ENCODE results near the gene ZNF503.
"Not testable (repeated sequence)": the region's sequence is repeated elsewhere in the genome, so short reads cannot be mapped to it uniquely, and the experiment has no call there.

The ZNF503 gene

DNA sequence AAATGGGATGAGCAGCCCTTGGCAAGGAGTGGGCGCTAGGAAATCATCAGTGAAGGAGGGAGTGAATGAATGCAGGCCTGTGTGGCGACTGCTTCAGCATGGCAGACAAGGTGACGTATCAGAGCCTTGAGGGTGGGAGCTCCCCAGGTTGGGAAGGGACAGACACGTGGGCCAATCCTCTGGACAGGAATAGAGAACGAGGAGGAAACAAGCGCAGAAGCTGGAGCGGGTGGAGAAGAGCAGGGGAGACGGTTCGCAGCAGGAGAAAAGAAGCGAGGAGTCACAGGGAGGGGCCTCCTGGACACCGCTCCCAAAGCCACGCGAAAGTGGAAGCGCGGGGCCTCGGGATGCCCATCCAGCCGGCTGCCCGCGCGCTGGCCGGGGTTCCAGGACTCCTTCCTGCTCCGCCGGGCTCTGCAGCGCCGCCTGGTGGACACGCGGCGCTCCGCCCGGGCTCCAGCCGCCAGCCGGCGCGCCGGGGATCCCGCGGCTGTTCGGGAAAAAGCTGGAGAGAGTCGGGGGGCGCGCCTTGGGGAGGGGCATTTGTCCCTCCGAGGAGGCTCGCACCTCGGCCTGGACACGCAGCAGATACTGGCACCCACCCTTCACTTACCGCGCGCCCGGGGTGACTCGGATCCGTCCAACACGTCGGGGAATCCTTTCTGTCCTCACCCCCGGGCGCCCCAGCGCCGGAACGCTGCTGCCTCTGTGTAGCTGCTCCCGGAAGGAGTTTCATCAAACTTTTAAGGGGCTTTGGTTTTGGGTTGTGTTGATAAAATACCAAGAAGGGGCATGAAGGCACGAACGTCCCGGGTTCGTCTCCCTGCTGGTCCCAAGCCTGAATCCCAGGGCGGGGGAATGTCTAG lies 6.3 kb downstream of the ZNF503 start:
- no peak for DNase-seq (ENCODE audit: low read depth)

DNA sequence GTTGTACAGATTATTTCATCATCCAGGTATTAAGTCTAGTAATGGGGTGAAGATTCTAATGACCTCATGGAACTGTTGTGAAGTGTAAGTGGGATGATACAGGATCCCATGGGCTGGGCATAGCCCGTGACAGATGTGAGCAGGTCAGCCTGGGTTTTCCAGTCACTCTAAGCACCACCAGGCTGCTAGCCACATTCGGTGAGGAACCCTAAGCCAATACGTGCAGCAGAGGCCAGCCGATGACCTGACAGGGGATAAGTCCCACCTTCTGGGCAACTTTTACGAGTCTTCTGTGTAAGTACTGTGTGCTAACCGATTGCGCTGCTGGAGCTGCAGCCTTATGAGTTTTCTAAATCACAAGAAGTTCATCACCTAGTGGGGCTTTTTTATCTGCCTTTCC lies 7.3 kb downstream of the ZNF503 start:
- no peak for DNase-seq (ENCODE audit: low read depth)

DNA sequence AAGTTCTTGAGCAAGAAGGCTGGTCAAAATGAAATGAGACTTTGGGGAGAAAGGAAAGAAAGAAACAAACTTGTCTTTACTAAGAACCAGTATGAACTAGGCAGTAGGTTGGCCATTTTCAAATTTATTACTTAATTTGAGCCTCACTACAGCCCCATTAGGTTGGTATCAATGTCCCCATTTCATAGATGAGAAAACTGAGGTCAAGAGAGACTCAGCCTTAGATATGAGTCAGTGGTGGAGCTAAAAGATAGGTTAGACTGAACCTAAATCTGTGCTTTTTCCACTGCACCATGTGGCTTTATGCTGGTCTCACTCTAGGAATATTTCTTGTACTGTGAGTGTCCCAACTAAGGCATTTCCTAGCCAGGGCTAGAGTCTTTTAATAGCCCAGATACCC lies 8.8 kb downstream of the ZNF503 start:
- no peak for DNase-seq (ENCODE audit: low read depth)

DNA sequence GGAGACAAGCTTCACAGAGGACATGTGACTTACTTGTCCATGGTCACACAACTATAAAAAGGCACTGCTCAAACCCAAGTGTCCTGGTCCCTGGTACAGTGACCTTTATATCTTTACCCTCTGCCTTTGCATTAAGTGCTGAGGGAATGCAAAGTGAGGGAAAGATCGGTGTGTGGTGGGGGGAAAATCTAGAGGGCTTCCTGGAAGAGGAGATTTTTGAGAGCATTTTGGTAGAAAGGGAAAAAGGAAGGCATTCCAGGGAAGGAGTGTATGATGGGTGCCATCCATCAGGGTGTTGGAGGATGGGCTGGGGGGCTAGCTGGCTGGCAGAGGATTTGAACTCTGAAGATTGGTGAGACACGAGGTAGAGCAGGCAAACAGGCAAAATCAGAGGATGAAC lies 9.3 kb downstream of the ZNF503 start:
- no peak for DNase-seq (ENCODE audit: low read depth)

DNA sequence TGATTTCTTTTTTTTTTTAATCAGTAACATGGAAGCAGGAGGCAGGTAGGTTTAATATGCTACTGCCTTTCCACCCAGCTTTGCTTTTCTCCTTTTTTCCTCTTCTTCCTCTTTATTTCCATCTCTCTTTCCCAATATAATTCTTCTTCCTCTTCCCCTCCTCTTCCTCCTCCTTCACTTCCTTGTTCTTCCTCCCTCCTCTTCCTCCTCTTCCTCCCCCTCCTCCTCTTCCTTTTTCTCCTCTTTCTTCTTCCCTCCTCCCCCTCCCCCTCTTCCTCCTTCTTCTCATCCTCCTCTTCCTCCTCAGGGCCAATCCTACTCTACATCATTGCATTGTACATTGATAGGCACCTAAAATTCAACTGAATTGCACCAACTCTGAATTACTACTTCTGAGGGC lies 11.4 kb downstream of the ZNF503 start:
- DNase-seq (ENCODE audit: low read depth): no peak

DNA sequence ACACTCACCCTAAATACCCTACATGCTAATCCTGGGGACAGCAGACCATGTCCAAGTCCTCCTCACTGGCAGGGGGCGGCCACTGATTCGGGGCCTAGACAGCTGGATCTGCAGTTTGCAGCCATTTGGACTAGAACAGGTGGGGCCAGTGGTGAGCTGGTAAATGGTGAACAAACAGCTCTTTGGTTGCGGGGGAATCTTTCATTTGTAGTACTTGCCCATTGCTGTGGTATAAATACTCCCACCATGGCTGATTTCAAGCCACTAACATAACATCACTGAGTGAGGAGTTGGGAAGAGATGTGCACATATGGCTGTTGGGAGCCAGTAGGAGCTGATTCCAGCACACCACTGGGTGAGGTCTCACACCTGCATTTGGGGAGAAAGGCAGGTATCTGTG lies 13.5 kb downstream of the ZNF503 start:
- DNase-seq (ENCODE audit: low read depth): no peak

DNA sequence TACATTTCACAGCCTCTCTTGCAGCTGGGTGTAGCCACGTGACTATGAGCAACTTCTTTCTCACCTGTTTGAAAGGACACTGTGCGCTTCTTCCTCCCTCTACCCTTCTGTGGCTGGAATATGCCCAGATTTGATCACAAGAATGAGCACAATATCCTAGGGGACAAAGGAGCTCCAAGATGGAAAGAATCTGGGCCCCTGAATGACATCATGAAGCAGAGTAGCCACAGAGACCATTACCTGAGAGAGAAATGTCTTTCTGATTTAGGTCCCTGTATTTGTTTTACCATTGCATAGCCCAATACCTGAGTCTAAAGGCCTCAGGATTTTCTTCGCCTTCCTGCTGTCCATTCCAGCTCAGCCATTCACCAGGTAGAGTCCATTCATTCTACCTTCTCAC lies 15.4 kb downstream of the ZNF503 start:
- DNase-seq (ENCODE audit: low read depth): no peak

DNA sequence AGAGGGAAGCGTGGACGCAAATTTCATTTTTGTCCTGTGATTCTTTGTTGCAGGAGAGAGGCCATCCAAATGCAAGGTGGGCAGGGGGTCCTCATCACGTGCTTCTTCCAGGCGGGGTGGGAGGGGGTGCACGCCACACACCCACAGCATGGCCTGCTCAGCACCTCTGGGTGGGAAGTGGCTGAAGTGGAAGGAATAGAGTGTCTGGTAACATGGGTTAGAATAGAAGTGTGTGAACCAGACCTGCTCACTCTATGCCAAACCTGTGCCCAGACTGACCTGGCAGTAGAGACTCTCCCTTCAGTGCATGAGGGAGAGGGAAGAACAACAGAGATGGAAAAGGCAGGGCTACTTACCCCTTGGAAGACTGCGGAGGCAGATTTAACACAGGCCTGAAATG lies 21.7 kb downstream of the ZNF503 start:
- no peak for DNase-seq (ENCODE audit: low read depth)

DNA sequence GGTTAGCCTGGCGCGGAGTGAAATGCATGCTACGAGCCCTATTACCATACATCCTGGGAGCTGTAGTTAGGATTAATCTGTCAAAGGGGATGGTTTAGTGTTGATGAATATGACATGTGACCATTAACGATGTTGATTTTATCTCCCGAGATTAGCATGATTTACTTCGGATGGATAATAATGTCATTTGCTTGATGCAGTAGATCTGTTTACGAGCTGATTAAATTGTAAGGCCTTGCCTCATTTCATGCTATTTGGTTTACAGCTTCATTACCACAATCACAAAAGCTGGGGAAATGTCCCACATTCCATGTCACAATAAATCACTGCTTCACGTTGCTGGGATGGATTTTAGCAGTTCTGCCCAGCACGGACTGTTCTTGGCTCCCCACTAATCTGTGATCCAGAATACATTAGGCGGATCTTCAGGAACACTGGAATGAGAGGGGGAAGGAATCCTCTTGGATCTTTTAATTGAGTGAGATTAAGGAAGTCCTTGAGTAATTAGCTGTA lies 22.3 kb downstream of the ZNF503 start:
- no peak for DNase-seq (ENCODE audit: low read depth)

DNA sequence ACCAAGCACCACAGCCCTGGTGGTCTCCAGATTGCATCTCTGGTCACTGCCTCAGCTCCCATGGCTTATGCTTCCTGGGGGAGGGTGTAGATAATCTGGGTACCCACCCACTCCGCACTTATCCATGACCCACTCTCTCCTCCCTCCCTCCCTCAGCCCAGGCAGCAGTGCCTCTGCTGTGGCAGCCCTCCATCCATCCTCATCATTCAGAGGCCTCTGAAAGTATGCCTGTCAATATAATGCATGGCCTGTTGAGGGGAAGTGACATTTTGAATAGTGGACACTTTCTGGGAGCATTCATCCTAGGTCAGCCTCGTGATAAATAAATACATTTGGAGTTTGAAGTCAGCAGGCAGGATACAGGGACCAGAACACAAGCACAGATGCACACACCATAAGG lies 23.2 kb downstream of the ZNF503 start:
- DNase-seq (ENCODE audit: low read depth): no peak

DNA sequence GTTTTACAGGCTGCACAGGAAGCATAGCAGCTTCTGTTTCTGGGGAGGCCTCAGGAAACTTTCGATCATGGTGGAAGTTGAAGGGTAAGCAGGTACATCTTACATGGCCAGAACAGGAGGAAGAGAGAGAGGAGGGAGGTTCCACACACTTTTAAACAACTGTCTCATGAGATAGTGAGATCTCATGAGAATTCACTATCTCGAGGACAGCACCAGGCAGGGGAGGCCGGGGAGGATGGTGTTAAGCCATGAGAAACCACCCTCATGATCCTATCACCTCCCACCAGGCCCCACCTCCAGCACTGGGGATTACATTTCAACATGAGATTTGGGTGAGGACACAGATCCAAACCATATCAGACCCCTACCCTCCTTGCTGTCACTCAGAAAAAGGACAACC lies 23.7 kb downstream of the ZNF503 start:
- no peak for DNase-seq (ENCODE audit: low read depth)

DNA sequence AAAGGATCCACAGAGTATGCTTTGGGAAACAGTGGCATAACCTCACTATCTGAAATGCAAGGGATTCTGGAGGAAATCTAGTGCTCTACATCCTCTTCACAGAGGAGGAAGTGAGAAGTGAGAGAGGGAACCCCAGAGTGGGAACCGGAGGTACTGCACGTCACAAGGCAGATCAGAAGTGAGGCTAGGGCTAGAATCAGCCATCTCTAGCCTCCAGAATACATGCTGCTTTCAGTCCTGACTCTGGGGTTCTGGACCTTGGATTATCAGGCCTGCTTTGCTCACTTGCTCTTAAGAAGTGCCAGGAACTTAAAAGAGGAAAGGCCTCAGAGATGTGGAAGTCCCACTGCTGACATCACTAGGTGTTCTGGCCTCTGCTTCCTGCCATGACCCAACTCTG lies 25.7 kb downstream of the ZNF503 start:
- DNase-seq (ENCODE audit: low read depth): no peak

DNA sequence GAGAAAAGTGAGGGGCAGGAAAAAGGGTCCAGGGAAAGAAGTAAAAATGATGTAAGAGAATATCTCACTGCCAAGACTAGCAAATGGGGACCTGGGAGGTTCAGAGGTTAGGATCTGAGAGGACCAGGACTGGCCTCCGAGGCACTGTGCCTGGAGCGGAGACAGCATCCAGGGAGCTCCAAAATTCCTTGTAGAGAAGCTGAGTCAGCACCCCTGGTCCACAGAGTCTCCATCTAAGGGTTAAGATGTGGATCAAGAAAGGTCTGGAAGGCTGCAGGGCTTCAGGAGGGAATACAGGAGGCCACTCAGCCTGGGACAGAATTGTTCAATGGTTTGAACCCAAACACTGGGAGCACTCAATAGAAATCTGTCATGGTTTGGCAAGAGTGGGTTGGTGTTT lies 30.6 kb downstream of the ZNF503 start:
- DNase-seq (ENCODE audit: low read depth): no peak

DNA sequence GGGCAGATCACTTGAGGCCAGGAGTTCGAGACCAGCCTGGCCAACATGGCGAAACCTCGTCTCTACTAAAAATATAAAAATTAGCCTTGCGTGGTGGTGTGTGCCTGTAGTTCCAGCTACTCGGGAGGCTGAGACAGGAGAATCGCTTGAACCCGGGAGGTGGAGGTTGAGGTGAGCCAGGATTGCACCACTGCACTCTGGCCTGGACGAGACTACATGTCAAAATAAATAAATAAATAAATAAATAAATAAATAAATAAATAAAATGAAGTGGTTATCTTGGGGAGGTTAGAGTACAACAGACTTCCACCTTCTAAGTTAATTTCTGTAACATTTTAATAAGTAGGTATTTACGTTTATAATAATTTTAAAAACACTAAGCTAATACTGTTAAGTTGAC lies 31.7 kb downstream of the ZNF503 start:
- not testable (repeated sequence) for DNase-seq (ENCODE audit: low read depth)

DNA sequence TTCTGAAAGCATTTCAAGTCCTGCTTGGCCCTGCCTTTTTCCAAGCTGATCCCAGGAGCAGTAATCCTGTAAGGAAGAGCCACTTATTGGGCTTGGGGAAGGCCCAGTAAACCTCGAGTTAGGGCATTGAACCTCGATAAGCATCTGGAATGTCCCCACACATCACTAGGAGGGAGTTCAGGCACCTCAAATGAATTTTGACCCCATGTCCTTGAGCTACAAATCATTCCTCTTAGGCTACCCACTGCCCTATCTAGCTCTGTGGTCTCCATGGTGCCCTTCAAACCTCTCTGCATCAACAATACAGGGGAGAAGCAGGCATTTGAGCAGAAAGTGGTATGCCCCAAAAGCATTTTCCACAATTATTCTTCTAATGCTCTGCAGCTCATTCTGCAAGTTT lies 33.7 kb downstream of the ZNF503 start:
- DNase-seq (ENCODE audit: low read depth): no peak

DNA sequence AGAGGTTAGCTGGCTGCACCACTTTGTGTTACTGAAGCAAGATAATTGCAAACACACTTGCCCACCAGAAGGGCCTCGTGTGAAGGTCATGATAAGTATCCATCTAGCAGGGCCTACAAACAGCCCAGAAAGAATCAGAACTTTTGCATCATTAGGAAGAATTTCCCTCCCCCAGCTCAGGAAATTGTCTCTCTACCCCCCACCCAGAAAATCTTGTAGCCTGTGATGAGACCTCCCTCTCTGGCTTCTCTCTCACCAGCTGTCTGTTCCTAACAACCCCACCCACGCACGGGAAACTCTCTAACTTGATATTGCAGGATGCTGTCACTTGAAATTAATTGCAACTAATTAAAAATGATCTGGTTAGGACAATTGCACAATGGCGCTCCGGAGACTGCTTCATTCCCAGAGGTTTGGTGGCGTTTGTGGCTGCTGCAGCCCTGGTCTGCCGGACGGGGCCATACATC lies 34.5 kb downstream of the ZNF503 start:
- DNase-seq (ENCODE audit: low read depth): no peak

DNA sequence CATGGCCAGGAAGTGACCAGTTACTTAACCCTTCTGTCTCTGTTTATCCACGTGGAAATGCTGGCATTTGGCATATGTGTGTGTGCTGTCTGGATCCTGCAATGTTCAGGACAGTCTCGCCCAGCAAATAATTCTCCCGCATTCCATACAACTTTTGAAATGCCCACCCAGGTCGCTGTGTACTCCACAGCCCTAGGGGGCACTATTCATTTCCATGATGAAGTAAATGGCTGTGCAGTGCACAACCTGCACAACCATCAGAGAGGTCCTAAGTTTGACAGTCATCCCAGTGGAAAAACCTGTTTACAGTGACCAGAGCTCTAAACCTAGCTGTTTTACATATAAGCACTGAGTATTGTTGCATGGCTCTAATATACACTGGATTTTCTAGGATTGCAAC lies 38.1 kb downstream of the ZNF503 start:
- no peak for DNase-seq (ENCODE audit: low read depth)

DNA sequence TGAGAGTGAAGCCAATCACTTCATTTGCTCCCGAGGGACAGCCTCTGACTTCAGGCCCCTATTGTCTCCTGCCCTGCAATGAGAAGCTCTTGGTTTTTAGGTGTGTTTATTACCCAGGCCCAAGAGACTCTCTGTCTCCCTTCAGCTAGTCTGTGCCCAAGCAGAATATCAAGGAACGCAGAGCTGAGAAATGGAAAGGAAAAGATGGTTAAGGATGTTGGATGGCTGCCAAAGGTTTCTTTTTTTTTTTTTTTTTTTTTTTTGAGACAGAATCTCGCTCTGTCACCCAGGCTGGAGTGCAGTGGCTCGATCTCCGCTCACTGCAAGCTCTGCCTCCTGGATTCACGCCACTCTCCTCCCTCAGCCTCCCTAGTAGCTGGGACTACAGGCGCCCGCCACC lies 41.7 kb downstream of the ZNF503 start:
- DNase-seq (ENCODE audit: low read depth): not testable (repeated sequence)

DNA sequence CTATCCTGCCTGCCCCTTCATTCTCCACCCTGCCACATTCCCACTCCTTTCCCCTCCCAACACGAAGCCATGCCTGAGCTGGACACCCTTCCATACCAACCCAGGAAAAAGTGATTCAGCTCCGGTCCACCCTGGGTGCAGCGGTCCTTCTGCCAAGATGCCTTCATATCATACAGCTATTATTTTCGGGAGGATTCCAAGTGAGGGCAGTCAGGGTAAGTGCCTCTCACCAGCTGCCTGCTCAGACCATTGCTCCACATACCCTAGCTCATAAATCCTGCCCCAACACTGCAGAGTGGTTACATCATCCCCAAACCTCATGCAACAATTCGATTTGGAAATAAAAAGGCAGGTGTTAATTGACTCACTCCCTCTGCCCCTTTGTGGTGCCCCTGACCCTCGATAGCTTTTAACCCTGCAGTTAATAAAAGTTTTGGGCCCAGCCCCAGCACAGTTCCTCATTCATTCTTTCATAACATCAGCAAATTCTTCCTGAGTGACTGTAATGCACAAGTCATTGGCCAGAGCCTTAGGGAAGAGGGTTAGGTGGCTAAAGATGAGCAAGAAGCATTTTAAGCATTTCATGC lies 42.6 kb downstream of the ZNF503 start:
- DNase-seq (ENCODE audit: low read depth): no peak

DNA sequence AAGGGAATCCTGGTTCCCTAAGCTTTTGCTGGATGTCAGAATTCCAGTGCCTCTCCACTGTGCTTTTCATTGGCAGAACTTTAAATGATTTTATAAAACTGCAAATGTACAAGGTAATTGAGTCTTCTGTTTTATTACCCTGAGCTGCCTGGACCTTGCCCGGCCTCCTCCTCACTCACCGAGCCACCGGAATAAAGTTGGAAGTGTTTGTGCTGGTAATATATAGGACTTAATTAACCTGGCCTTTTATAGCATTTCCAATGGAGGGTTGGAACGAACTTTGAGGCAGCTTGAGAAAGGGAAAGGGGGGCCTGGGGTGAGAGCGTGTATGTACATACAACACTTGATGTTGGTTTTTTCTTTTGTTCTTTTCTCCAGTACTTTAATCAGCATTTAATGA lies 43.4 kb downstream of the ZNF503 start:
- DNase-seq (ENCODE audit: low read depth): no peak

DNA sequence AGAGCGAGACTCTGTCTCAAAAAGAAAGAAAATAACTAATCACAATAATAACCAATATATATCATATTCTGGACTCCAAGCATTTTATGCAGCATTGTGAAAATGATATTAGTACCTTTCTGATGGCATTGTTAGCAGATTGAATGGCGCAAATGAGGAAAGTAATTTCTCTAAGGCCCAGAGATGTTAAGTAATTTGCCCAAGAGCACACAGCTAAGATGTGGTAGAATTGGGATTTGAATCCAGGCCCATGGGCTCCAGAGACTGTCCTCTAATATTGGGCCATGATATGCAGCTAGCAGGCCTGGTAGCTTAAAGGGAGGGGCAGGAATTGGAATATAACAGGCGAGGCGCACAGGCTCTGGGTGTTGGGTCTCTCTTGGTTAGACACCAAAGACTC lies 44.1 kb downstream of the ZNF503 start:
- DNase-seq (ENCODE audit: low read depth): no peak

DNA sequence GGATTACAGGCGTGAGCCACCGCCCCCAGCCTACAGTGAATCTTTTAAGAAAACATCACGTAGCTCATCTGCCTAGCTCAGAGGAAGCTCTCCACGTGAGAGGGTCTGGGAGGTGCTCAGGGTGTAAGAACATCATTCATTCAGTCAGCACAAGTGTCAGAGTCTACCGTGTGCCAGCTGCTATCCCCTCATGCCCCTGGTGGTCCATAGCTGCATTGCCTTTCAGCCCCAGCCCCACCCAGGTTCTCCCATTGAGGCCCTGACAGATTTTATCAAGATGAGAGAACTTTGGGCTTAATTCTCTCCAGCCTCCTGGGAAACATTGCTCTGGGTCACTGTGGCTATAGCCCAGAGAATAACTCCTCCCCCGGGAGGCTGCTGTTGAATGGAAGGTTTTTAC lies 45.1 kb downstream of the ZNF503 start:
- no peak for DNase-seq (ENCODE audit: low read depth)

DNA sequence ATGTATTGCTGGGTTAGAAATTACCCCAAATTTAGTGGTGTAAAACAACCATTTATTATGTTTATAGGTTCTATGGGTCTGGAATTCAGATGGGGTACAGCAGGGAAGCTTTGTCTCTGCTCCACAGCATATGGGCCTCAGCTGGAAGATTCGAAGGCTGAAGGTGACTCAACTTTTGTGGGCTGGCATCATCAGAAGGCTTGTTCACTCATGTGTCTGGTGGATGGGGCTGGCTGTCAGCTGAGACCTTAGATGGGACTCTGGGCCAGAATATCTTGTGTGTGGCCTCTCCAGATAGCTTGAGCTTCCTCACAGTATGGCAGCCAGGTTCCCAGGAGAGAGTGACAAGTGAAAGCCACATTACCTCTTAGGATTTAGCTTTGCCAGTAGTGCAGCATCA lies 45.9 kb downstream of the ZNF503 start:
- no peak for DNase-seq (ENCODE audit: low read depth)

DNA sequence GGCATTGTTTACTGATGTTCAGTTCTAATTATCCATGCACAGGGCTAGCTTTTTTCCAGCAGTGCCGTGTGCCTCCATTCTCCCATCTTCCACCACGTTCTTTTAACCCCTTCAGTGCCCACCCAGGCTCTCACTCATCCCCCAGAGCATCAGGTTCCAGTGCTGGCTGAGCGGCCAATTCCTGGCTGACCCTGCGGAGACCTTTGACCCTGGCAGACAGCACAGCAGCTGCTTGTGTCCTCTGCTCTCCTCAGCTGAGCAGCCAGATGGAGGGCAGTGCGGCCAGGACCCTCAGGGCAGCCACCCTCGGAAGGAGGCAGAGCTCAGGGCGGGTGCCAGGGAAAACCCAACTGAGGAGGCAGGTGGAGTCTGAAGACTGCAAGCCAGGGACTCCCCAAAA lies 48.4 kb downstream of the ZNF503 start:
- no peak for DNase-seq (ENCODE audit: low read depth)
